HG03139 (cell line): ENCODE results near the gene C10orf53.
"Not testable (repeated sequence)": the region's sequence is repeated elsewhere in the genome, so short reads cannot be mapped to it uniquely, and the experiment has no call there.

ENCODE experiments used
- ATAC-seq: cut with Tn5 transposase; IDR thresholded peaks from one replicate; pipeline ENCODE4 v1.9.1; 2021; ENCODE audit not compliant: unreplicated experiment

C10orf53 gene

DNA sequence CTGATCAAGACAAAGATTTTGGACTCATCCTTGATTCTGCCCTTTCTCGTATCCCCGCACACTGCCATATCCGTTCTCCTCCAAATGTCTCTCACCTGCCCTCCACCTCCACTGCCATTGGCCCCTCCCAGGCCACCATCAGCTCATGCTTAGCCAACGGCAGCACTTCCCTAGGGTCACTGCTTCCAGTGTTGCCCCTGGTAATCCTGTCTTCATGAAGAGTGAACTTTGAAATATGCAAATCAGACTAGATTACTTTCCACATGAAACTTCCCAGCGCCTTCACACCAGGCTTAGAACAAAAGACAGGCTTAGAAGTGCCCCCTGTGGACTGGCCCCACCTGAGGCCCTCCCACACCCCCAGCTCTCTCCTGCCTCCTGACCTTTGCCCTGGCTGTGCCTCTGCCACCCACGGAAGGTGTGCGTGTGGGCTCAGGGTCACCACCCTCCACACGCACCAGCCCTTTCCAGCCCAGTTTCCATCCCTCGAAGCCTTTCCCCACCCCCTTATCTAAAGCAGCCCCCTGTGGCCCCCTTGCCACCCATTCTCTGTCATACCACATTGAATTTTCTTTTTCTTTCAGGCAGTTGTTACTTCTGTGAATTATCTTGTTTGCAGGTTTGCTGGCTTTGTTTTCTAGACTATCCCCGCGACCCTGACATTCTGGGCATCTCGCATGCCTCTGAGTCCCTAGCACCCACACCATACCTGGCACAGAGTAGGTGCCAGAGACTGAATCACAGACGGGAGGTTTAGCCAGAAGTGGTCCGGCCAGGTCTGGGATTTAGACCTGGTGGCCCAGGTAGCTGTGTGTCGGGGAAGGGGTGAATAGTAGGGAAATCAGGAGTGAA, 26.8 kb upstream of the C10orf53 start:
- ATAC-seq = no peak

DNA sequence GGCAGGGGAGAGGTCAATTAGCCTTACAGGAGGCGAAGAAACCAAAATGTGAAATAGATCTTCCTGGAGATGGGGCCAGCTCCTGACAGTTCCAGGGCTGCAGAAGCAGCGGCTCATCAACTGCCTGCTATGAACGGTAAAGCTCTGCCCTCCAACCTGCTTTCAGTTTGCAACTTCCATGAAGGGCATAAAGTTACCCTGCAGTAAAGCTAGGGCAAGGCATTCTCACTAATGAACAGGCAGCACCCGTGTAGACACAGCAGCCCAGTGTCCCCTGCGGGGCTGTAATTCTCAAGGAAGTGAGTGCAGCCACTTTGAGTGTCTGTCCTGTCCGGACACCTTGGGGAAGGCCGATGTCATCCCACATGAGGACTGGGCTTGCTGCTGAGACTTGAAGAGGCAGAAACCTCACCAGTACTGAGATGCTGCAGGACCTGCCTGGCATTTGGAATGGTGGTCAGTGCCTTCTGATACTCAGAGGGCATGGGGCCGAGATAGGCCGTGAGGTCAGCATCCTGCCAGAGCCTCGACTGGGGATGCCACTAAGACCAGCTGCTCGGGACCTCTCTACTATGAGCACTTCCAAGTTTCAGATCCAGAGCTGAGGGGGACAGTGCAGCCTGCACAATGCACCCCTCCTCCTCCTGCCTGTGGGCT, 26.1 kb upstream of the C10orf53 start:
- no peak for ATAC-seq

DNA sequence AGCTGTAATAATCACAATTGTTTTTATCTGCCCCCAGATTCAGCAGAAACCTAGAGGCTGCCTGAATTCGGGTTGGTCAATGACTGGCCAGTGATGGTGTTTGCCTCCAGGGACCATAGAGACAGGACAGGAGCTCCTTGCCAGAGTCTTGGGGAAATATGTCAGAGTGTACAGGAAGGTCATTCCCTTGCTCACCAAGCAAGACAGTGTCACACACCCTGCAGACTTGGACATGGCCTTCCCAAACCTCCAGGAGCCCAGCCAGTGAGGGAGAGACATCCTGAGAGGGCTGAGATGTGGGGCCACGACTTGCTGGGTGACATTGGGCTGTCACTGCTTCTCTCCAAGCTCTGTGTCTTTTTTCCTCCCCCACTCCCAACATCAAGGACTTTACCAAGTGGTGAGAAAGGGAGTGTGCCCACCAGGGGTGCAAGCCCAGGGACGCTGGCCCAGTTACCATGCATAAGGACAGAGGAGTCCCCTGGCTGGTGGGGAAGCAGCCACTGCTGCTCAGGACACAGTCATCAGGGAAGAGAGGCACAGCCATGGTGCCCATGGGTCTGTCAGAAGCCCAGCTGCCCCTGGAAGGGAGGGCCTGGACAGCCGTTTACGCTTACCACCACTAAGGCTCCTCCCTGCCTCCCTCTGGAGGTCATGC, 25.3 kb upstream of the C10orf53 start:
- ATAC-seq = no peak

DNA sequence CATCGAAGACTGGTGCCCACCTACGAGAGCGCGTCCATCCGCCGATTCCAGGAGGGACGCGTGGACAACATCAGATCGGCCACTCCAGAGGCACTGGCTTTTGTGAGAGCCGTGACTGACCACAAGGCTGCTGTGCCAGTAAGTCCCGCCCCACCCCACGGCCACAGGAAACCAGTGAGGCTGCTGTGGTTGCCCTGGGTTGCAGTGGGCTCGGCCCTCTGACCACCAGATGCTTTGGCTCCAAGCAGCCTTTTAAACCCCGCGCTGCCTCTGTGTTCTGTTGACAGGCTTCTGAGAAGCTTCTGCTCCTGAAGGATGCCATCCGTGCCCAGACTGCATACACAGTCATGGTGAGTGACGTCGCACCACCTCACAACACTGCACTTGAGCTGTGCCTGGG, 24.4 kb upstream of the C10orf53 start:
- ATAC-seq = no peak

DNA sequence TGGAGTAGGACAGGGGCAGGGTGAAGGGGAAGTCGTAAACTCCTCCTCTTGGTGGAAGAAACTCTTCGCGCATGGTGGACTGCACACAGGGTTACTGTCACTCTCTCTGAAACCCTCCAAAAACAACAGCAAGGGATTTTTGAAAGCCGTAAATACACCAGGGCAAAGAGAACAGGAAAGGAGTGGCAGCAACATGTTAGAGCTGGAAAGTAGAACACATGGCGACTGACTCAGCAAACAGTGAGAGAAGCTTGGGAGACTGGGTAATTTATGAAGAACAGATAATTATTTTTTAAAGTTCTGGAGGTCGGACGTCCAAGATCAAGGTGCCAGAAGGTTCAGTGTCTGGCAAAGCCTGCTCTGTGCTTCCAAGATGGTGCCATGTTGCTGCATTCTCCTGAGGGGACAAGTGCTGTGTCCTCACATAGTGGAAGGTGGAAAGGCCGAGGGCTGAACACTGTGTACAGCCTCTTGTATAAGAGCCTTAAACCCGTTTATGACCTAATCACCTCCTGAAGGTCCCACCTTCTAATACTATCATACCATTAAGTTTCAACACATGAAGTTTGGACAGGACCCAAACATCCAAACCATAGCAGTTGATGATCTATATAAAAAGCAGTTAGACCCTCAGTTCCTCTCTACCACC, 22.5 kb upstream of the C10orf53 start:
- no peak for ATAC-seq

DNA sequence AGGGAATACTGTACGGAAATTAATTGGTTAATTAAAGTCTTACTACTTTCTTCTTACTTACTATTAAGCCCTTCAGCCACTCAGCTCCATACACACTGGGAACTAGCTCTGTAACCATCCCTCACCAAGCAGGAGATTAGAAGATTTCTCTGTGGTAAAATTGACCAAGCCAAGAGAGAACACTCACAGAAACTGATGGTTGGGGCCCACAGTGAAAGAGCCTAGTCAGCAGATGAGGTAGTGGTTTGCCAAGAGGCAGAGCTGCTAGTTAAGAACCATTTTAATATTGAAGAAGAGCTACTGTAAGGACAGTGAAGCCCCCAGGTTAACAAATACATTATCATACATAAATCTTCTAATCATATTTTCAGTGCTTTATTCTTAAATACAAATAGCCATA, 21.8 kb upstream of the C10orf53 start:
- no peak for ATAC-seq

DNA sequence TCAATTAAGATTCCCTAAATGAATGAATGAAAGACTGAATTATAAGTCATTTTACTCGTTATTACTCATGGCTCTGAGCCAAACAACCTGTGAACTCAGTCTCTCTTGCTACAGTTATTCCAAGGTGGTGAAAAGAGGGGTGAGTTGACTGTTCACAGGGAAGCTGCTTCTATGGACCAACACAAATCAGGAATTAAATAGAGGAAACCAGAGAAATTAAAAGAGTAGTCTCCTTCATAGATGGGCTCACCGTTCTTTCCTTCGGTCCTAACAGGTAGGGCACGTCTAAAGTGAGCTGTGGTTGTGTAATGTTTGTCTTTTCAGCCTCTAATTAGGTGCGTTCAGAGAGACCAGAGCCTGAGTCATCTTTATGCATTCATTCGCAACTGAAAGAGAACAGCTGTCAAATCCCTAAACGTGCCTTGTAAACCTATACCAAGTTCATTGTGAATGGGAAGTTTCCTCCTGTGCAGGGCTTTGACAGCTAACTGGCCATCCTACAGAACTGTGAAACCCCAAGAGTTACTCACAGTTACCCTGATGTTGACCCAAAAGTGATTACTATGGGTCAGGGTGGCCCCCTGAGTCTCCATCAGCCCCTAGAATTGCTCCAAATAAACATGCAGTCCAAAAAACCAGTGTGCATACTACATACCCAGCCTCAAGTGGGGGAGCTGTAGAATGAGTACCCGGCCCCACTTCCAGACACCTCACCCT, 18.2 kb upstream of the C10orf53 start:
- ATAC-seq = no peak

DNA sequence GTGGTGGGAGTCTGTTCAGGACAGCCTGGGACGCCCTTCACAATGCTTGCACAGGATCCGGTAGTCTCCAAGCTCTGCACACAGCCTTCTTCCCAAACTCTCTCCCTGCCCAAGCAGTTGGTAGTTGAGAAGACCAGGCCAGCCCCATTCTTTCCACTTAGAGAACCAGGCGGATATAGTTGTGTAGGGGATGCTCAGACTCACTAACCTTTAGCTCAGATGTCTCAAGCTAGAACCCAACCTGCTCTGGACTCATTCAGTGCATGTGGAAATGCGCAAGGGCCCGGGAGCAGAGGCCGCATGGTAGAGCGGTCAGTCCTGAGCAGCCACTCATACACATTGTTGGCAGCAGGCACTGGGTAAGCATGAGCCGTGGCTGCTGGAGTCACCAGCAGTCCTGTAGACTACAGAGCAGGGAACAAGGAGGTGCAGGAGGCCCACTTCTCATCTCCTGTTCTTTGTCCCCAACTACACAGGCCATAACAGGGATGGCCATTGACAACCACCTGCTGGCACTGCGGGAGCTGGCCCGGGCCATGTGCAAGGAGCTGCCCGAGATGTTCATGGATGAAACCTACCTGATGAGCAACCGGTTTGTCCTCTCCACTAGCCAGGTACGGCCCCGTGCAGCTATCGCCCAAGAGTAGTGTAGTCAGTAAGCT, 17.2 kb upstream of the C10orf53 start:
- no peak for ATAC-seq

DNA sequence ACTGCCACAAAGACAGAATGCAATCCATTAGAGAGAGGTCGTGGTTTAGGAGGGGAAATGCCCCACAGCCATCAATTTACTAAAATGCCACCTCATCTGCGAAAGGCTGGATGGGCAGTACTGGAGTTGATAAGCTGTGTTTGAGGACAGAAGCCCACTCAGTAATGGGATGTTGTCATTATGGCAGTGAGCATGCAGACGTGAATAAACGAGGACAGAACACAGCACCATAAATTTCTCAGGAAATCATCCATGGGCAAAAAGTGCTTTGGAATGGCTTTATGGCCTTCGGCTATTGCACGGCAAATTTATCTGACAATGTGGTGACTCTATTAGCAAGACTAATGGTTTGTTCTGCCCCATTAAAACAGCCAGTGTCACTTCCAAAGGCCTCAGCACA, 15.9 kb upstream of the C10orf53 start:
- no peak for ATAC-seq

DNA sequence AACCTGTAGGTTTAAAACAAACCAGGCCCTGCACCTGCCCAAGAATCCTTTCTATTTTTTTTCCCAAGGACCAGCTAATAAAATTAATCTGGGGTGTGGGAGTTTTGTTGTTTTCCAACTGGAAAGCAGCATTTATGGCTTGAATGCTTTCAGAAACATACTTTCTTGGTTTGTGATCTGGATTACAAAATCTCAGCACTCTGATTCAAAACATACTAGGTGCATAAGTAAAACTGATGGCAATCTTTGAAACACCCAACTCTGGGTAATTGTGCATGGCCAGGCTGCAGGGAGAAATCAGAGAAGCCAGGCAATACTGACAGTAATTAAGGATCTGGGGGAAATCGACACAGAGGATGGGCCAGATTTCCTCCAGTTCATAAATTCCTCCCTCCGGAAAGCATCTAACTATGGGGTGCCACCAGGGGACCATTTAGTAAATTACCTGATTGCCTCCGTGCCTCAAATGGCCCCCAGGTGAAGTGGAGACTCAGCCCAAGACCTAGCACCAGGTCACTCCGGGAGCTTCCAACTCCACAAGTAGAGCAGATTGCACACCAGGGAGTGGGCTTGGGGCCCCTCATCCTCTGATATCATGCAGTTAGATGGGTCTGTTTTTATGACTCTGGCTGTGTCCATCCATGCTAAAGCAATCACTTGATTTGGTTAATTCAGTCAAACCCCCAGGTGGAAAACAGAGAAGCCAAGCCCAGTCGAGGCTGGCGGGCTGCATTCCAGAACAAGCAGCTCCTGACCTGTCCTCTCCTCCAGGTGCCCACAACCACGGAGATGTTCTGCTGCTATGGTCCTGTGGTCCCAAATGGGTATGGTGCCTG, 15.2 kb upstream of the C10orf53 start:
- no peak for ATAC-seq

DNA sequence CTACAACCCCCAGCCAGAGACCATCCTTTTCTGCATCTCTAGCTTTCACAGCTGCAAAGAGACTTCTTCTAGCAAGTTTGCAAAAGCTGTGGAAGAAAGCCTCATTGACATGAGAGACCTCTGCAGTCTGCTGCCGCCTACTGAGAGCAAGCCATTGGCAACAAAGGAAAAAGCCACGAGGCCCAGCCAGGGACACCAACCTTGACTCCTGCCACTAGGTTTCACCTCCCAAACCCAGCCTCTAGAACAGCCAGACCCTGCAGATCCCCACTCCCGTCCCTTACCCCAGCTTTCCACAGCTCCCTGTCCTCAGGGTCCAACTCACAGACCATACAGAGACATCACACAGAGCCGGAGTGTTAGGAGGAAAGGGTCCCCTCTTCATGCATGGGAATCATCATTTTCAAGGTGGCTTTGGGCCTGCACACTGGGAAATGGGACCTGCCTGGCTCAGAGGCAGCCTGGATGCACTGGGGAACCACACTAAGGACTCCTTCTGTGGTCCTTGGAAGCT, 14.6 kb upstream of the C10orf53 start:
- ATAC-seq = no peak

DNA sequence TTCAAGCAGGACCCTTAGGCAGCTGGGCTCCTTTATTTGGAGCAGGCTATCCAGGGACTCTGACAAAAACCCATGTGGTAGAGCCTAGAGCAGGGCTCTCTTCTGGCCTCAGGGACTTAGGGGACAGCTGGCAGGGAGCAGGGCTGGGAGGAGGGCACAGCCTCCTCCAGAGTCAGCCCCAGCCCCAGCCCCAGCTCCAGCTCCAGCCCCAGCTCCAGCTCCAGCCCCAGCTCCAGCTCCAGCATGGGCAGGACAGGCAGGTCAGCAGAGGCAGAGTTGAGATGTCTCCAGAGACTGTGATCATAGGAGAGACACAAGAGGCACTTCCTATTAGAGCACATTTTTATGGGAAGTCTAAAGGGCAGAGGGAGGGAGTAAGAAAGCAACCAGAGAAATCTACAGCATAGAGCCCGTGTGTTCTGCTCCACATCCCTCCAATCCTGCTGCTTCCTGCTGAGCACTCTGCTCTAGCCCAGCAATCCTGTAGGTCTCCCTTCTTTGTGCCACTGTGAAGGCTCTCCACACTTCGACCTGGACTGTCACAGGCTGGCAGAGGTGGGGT, 13.3 kb upstream of the C10orf53 start:
- no peak for ATAC-seq

DNA sequence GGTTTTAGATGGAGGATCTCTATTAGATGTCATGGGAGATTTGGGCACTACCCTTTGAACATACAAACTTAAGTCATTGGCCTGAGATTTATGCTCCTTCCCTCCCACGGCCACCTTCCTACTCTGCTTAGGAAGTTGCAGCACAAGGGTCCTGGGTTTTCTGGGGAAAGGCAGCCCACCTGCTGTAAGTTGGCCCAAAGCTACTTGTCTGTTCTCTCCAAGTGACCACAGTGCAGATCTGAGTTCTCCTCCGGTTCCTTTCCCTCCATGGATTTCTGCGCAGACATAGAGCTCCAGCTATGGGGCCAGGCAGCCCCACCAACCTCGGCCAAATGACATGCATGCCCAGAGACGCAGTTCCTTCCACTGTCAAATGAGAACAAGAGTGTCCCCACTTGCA, 12.8 kb upstream of the C10orf53 start:
- ATAC-seq = no peak

DNA sequence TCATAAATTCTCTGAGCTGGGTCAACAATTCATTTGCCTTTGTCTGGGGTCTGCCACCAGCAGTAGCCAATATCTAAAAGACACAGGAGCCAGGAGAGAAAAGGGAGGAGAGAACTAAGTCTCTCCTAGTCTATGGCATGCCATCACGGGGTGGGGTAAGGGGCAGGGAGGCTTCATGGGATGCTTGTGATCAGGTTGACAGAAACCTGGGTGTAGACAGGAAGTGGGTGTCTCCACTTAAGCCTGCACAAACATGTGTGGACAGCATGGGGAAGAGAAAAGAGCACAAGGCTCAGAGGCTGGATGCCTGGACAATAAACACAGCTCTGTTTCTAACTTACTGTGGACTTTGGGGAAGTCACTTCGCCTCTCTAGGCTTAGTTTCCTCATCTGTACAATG, 11.5 kb upstream of the C10orf53 start:
- ATAC-seq = no peak

DNA sequence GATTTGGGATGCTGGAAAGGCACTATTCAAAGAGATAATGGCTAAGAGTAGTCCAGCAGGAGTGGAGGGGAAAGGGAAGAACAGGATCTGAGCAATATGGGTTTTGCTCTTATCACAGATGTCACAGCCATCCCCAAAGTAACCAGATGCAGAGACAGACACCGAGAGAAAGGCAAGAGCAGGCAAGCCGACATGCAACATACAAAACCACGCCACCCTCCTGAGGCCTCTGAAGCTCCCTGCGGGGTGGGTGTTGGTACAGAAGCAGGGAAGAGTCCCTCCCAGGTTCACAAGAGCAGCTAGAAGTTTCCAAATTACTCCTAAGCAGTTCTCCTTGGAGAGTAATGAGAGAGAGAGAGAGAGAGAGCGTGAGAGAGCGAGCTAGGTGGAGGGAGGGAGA, 10.8 kb upstream of the C10orf53 start:
- ATAC-seq = no peak

DNA sequence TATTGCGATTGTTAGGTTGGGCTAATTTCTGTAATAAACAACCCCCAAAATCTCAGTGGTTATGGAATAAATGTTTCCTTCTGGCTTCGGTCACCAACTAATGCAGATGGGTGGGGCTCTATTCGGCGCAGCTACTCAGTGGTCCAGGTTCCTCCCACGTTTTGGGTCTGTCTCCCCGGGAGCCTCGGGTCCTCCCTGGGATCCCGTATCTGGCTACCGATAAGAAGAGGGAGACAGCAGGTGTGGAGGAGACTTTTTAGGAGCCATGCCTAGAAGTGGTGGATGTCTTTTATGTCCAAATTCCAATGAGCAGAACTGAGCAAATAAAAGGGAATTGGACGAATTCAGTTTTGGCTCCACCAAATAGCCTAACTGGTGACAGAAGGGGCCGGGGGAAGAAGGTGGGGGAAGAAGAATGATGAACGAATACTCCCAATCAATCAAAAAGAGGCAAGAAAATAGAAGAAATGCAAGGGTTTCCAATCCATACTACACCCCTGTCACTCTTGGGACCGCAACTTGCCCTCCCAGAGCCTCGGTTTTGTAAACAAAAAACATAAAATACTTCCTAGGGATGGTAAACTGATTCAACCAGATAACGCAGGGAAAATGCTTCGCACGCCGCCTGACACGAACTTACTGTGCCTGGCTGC, 498 bp upstream of the C10orf53 start:
- ATAC-seq = no peak

DNA sequence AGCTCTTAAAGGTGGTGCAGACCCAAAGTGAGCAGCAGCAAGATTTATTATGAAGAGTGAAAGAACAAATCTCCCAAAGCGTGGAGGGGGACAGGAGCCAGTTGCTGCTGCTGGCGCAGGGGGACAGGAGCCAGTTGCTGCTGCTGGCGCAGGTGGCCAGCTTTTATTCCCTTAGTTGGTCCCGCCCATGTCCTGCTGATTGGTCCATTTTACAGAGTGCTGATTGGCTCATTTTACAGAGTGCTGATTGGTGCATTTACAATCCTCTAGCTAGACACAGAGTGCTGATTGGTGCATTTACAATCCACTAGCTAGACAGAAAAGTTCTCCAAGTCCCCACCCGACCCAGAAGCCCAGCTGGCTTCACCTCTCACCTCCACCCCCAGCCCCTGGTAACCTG, 3.0 kb downstream of the C10orf53 start:
- ATAC-seq = not testable (repeated sequence)

DNA sequence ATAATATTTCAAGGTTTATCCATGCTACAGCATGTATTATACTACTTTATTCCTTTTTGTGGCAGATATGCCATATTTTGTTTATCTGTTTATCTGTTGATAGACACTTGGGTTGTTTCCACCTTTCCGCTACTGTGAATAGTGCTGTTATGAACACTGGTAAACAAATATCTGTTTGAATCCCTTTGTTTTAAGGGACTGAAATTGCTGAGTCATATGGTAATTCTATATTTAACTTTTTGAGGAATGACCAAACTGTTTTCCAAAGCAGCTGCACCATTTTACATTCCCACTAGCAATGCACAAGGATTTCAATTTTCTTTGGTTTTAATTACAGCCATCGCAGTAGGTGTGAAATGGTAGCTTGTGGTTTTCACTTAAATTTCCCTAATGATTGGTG, 3.4 kb downstream of the C10orf53 start:
- ATAC-seq = no peak

DNA sequence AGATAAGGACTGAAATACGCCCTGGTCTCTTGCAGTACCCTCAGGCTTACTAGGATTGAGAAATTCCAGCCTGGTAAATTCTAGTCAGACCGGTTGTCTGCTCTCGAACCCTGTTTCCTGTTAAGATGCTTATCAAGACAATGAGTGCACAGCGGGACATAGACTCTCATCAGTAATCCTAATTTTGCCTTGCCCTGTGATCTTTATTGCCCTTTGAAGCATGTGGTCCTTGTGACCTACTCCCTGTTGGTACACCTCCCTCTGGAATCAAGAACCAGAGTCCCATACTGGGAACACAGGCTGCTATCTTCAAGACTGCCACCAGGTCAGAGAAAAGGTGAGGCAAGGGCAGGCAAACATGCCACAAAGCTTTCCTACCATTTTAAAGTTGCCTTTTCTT, 7.2 kb downstream of the C10orf53 start:
- no peak for ATAC-seq
